Measurements from ENCODE around the gene GCN1.
A peak's percentile ranks its signal among the peaks of the same experiment; 100 is the strongest.

GCN1 gene

DNA sequence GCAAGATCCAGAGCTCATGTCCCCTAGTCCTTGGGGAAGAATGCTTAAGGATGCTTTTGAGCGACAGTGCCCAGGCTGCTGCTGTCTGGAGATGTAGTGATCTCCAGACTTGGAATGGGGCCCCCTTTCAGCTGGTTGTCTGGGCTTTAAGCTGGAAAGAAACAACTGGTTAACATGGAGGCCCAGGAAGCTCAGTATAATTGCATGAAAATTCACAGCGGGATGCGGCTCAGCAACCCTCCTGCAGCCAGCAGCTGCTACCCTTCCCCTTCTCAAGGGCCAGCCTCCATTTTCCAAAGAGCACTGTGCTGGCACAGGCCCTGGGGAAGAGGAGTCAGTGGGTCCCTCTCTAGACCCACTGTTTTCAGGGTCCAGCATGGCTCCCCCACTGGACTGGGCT, 104.3 kb downstream of the GCN1 start:
- FAIRE-seq: no peak

DNA sequence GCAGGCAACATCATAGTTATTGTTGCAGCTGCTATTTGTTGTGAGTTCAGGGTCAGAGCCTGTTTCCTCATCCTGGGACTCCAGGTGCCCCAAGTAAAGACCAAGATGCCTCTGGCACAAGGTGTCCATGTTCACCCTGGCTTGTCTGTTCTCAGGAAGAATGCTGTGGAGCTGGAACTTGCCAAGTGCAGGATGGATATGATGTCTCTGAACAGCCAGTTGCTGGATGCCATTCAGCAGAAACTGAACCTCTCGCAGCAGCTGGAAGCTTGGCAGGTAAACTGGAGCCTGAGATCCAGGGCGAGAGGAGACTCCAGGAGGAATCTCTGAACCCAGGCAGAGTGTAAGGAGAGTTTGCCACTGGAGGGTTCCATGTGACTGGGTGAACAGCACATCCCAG, 104.7 kb downstream of the GCN1 start:
- FAIRE-seq: no peak

DNA sequence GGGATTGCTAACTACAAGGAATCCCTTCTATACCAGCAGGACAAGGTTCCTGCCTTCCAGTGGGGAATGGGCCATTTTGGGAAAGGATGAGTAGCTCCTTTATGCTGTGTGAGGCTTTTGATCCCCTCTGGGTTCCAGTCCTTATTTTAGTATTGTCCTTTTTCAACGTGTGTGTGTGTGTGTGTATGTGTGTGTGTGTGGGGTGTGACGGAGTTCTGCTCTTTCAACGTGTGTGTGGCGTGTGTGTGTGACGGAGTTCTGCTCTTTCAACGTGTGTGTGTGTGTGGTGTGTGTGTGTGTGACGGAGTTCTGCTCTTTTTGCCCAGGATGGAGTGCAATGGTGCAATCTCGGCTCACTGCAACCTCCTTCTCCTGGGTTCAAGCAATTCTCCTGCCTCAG, 105.4 kb downstream of the GCN1 start:
- FAIRE-seq: no peak

DNA sequence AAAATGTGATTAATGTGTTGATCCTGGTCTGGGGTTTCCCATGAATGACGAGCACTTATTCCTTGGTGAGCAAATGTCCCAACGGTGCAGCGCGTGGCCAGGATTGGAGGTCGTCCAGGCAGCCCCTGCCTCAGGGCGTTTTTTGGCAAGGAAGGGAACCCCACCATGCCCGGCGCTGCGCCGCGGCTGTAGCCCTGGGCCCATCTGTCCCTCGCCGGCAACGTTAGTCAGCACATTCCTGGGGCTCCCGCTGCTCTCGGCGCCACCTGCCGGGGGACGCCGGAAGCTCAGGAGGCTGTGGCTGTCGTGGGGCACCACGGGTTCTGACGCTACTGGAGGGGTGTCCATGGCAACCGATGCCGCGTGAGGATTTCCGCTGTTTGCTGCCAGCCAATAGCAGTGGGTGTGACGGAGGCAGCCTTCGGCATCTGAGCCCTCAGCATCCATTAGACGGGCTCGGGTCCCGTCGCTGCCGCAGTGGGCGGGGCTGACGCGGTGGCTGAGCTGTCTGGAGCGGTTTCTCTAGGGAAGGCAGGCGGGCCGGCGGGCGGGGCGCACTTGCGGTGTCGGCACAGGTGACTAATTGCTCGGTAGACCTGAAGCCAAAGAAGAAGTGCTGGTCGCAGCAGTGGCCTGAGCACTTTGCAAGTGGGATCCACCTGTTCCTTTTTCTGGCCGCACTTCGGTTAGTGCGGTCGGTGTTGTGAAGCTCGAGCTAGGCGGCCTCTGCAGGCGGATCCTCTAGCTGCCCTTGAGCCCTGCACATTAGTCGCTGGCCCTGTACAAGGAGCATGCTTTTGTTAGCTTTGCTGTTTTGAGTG, 107.5 kb downstream of the GCN1 start:
- peak; percentile 91 for FAIRE-seq

DNA sequence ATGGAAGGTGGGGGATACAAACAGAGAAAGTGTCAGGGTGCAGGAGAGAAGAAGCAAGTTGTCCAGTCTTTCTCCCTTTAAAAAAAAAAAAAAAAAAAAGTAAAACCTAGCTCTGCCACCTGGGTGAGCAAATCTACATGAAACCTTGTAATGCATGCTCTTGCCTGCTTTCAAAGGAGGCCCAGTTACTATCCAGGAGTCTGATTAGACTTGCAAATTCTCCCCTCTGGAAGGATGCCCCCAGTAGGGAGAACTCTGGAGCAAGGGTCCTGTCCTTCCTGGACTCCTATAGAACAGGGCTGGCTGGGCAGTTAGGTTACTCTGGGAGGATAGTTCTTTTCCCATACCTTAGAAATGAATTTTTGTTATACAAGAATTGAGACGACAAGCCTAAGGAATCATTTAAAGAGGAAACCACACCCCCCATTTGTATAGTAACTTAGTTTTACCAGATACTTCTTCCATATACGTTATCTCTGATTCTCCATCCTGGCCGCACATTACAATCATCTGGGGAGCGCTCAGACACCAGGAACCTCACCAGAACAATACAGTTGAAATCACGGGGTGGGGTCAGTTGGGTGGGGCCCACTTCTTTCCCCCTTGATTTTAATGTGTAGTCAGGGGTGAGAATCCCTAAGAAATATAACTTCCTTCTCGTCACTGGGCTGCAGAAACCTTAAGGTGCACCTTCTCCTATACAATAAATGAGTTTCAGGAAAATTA, 108.4 kb downstream of the GCN1 start:
- no peak for FAIRE-seq

DNA sequence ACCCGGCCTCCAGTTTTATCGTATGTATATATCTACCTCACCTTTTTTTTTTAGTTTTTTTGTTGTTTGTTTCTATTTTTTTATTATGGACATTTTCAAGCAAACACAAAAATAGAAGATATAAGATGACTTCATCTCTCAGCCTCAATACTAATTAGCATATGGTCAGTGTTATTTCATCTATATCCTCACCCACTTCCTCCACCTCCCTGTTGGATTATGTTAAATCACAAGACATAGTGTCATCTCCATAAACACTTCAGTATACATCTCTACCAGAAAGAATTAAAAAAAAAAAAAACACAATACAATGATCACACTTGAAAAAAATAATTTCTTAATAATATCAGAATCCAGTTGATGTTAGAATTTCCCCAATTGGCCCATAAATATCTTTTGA, 112.9 kb downstream of the GCN1 start:
- no peak for FAIRE-seq

DNA sequence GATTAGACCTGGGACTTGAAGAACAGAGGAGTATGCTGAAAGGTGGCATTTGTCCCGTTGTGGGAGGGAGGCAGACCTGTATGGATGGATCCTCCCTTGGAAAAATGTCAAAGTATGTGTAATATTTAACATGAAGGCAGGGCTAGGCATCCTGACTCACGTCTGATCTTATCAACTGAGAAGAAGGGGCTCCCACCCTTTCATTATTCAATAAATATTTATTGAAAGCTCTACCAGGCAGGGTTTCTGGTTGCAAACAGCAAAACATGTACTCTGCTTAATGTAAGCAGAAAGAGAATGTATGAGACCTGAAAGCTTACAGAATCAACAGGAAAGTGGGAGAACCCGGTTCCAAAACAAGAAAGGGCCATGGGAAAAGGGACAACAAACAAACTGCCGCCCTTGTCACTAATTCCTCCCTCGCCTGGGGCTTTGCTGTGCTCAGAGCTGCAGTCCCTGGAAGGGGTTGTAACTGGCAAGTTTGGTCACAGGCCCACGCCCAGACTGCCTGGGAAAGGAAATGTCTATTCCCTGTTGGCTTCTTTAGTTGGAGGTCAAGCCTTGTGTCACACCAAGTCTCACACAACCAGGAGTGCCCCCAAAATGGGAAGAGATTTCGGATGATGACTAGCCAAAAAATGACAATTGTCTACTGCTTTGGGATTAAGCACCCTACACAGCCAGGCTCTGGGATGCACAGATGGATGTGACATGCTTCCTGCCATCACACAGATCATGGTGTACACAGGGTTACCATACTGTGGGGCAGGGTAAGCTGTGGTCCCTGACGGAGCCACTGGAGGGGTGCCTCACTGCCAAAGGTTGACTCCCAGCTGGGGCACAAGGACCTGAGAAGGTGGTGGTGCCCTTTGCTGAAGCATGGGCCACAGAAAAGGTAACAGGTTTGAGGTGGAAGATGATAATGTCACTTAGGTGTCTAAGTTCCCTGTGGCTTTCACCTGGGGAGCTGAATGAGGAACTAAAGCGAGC, 114.8 kb downstream of the GCN1 start:
- no peak for FAIRE-seq

DNA sequence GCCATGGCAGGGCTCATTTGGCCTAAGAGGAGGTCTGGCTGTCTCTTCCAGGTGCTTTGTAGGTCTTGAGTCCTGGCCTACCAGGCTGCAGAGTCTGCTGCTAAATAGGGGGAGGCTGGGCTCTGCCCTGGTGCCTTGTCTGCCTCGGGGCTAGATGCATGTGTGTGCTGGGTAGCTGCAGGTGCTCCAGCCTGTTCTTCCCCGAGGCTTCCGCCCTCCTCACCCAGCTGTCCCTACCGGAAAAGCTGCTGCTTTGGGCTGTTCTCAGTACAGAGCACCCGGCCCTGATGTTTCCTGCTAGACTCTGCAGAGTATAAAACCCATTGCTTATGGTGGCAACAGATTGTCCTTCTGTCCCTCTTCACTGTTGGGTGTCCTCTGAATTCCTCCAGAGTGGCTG, 115.6 kb downstream of the GCN1 start:
- FAIRE-seq: no peak

DNA sequence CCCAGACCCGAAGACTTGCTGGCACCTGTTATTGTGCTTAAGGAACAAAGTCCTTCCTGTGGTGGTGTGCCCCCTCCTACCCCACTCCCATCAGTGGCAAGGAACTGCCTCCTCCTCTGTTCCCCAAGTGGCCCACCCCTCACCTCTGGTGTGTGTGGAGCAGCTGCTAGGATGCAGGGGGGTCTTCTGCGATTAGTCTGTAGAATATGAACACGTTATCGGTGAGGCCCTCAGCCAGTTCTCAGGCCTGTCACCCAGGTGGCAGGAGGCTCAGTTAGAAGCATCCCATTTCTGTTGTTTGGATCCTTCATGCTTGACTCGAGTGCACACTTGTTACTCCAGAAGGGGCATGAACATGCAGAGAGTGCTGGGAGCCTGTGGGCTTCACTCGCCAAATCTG, 117.3 kb downstream of the GCN1 start:
- no peak for FAIRE-seq

Measured in TTC549 (cell line).